IMR-90 (cell line): ENCODE measurements around the gene PPP1R12C. TPM values are rescaled to one million over a fixed set of nuclear protein-coding genes. Genes with fewer than 3 reads are reported as not detected.

Experiments used
- ATAC-seq: fragments of 200-7000 bp; cut with Tn5 transposase; 2 replicates; pipeline ENCODE4 v1.9.1; 2020; ENCODE audit warnings: low read depth, mild to moderate bottlenecking, moderate library complexity
- BruUV-seq: library from RNA; stranded (reverse); fragments of 400-500 nt; replicated peaks from 2 replicates; lab custom pipeline; 2021; lab: Mats Ljungman, UMichigan
- CTCF ChIA-PET: fragments of 300-600 bp; formaldehyde crosslinking; extraction: SDS; loops from one replicate; lab custom pipeline; 2021; ENCODE audit warnings: antibody characterized with exemption; lab: Yijun Ruan, JAX
- POLR2A ChIA-PET: fragments of 300-600 bp; sonication (Branson Sonifier 250); formaldehyde crosslinking; loops from one replicate; lab custom pipeline; 2022; ENCODE audit warnings: antibody characterized with exemption; ENCODE audit not compliant: unreplicated experiment; lab: Charles Lee
- DNase-seq: peaks from one replicate; pipeline ENCODE4 v3.0.0; 2013
- H2AFZ ChIP-seq: replicated peaks from 2 replicates; pipeline ENCODE3; 2013; ENCODE audit warnings: low read length, mild to moderate bottlenecking; ENCODE audit not compliant: poor library complexity
- H2AK5ac ChIP-seq: 2 replicates; pipeline ENCODE4 v1.6.1; 2013; ENCODE audit warnings: low read depth, low read length, inconsistent platforms
- H2AK9ac ChIP-seq: replicated peaks from 2 replicates; pipeline ENCODE3; 2013; ENCODE audit warnings: mild to moderate bottlenecking, low read depth, low read length, moderate library complexity; ENCODE audit not compliant: poor library complexity
- H2BK120ac ChIP-seq: 2 replicates; pipeline ENCODE4 v1.6.1; 2013; ENCODE audit warnings: low read depth, low read length, inconsistent platforms
- H2BK15ac ChIP-seq: 3 replicates; pipeline ENCODE4 v1.6.1; 2013; ENCODE audit warnings: low read depth, low read length, inconsistent platforms
- H2BK20ac ChIP-seq: 2 replicates; pipeline ENCODE4 v1.6.1; 2013; ENCODE audit warnings: low read depth, mild to moderate bottlenecking, inconsistent platforms, low read length, moderate library complexity
- H2BK5ac ChIP-seq: 2 replicates; pipeline ENCODE4 v1.6.1; 2013; ENCODE audit warnings: mild to moderate bottlenecking, low read depth, low read length, inconsistent platforms; ENCODE audit not compliant: poor library complexity, severe bottlenecking
- H3K14ac ChIP-seq: replicated peaks from 2 replicates; pipeline ENCODE4 v1.6.1; 2013; ENCODE audit warnings: low read depth, low read length, inconsistent platforms
- H3K18ac ChIP-seq: 2 replicates; pipeline ENCODE4 v1.6.1; 2013; ENCODE audit warnings: low read depth, low read length, control low read depth
- H3K23ac ChIP-seq: 2 replicates; pipeline ENCODE4 v1.6.1; 2013; ENCODE audit warnings: low read depth, low read length, inconsistent platforms
- H3K27ac ChIP-seq: 2 replicates; pipeline ENCODE4 v1.5.1; 2013; ENCODE audit warnings: mild to moderate bottlenecking, control low read depth, low read length; ENCODE audit not compliant: insufficient read depth
- H3K27me3 ChIP-seq: 2 replicates; pipeline ENCODE4 v1.6.1; 2013; ENCODE audit warnings: low read length; ENCODE audit not compliant: control insufficient read depth, insufficient read depth
- H3K36me3 ChIP-seq: 2 replicates; pipeline ENCODE4 v1.6.1; 2013; ENCODE audit warnings: low read length, mixed read lengths; ENCODE audit not compliant: control insufficient read depth, insufficient read depth
- H3K4ac ChIP-seq: 2 replicates; pipeline ENCODE4 v1.6.1; 2013; ENCODE audit warnings: low read depth, low read length, inconsistent platforms
- H3K4me1 ChIP-seq: 2 replicates; pipeline ENCODE4 v1.6.1; 2013; ENCODE audit warnings: low read length, mixed read lengths; ENCODE audit not compliant: control insufficient read depth, insufficient read depth
- H3K4me2 ChIP-seq: 2 replicates; pipeline ENCODE4 v1.6.1; 2013; ENCODE audit warnings: low read depth, mild to moderate bottlenecking, control low read depth, low read length, moderate library complexity
- H3K4me3 ChIP-seq: 2 replicates; pipeline ENCODE4 v1.5.1; 2013; ENCODE audit warnings: low read depth, mild to moderate bottlenecking, control low read depth, low read length, moderate library complexity; ENCODE audit not compliant: insufficient read depth
- H3K56ac ChIP-seq: 2 replicates; pipeline ENCODE4 v1.6.1; 2013; ENCODE audit warnings: low read length, inconsistent platforms; ENCODE audit not compliant: insufficient read depth; ENCODE audit errors: extremely low read depth
- H3K79me1 ChIP-seq, 2 experiments: 2 replicates each; pipeline ENCODE4 v1.6.1; 2013; ENCODE audit warnings: low read length in 2 of 2, inconsistent platforms in 1 of 2, low read depth in 1 of 2
- H3K9ac ChIP-seq: 2 replicates; pipeline ENCODE4 v1.6.1; 2013; ENCODE audit warnings: low read depth, low read length, control low read depth
- H3K9me1 ChIP-seq: 2 replicates; pipeline ENCODE4 v1.6.1; 2013; ENCODE audit warnings: low read length, inconsistent platforms; ENCODE audit not compliant: insufficient read depth
- H3K9me3 ChIP-seq: 2 replicates; pipeline ENCODE4 v1.6.1; 2013; ENCODE audit warnings: low read length; ENCODE audit not compliant: control insufficient read depth, insufficient read depth
- H4K20me1 ChIP-seq: 2 replicates; pipeline ENCODE4 v1.6.1; 2013; ENCODE audit warnings: low read length, inconsistent platforms; ENCODE audit not compliant: insufficient read depth
- H4K5ac ChIP-seq: 2 replicates; pipeline ENCODE4 v1.6.1; 2013; ENCODE audit warnings: mild to moderate bottlenecking, low read depth, low read length, control low read depth
- H4K8ac ChIP-seq, 2 experiments: 2 replicates each; pipeline ENCODE4 v1.6.1; 2013; ENCODE audit warnings: low read depth in 2 of 2, low read length in 2 of 2, control low read depth in 1 of 2, inconsistent platforms in 1 of 2
- H4K91ac ChIP-seq: 2 replicates; pipeline ENCODE4 v1.6.1; 2013; ENCODE audit warnings: low read depth, low read length, inconsistent platforms; ENCODE audit not compliant: insufficient read depth
- BHLHE40 ChIP-seq: fragments of 150-350 bp; IDR thresholded peaks from 2 replicates; pipeline ENCODE4 v1.6.1; 2016; ENCODE audit warnings: mild to moderate bottlenecking, low read depth, low read length
- MAZ ChIP-seq: IDR thresholded peaks from 2 replicates; pipeline ENCODE4 v1.6.1; 2012; ENCODE audit warnings: low read depth, mild to moderate bottlenecking, low read length, improper control_type of control experiment, moderate library complexity, borderline replicate concordance
- POLR2A ChIP-seq: IDR thresholded peaks from 2 replicates; pipeline ENCODE4 v1.6.1; 2012; ENCODE audit warnings: mild to moderate bottlenecking, low read depth, low read length
- RAD21 ChIP-seq: IDR thresholded peaks from 2 replicates; pipeline ENCODE4 v1.6.1; 2012; ENCODE audit warnings: low read length, improper control_type of control experiment
- SMC3 ChIP-seq: fragments of 150-350 bp; IDR thresholded peaks from 2 replicates; pipeline ENCODE4 v1.6.1; 2016; ENCODE audit warnings: low read depth, mild to moderate bottlenecking, antibody characterized with exemption, low read length, moderate library complexity
- WGBS, 2 experiments: methylation state at CpG; one replicate each; pipeline versions ENCODE4 v1.1.5 to v1.1.7; 2013; ENCODE audit warnings: missing lambda C conversion rate in 2 of 2; ENCODE audit not compliant: insufficient read length in 1 of 2; ENCODE audit errors: extremely low coverage in 2 of 2; 5-methylcytosine and 5-hydroxymethylcytosine counted together
- dilution Hi-C: fragments of 300-500 bp; cut with HindIII; formaldehyde crosslinking; loops from one replicate; pipeline ENCODE4 v1.14.3; 2018; ENCODE audit warnings: low sequenced_read_pairs; ENCODE audit not compliant: unreplicated experiment
- in situ Hi-C: fragments of 300-500 bp; cut with MboI; formaldehyde crosslinking; loops from 3 replicates; pipeline ENCODE4 v1.14.3; 2019; ENCODE audit warnings: low sequenced_read_pairs, inconsistent platforms, mixed read lengths
- intact Hi-C: fragments of 100-400 bp; cut with micrococcal nuclease; formaldehyde crosslinking; loops from 2 replicates; pipeline ENCODE4 v1.10.0; 2022
- polyA plus RNA-seq, 3 experiments: library from polyadenylated mRNA; depleted of rRNA; stranded (reverse); fragments of >200 nt; gene quantifications; 2 replicates each; pipeline ENCODE4 v1.2.3, GENCODE V29; 2012; ENCODE audit warnings: low replicate concordance in 1 of 3
- total RNA-seq: library from RNA; depleted of rRNA; stranded (reverse); fragments of >200 nt; gene quantifications from 2 replicates; pipeline ENCODE4 v1.2.3, GENCODE V29; 2012
- TF ChIP-seq, protein P1 (sequence below): conservative IDR thresholded peaks from 2 replicates; pipeline ENCODE4 v1.5.1; 2012; ENCODE audit warnings: mild to moderate bottlenecking, low read depth, low read length, improper control_type of control experiment

Gene PPP1R12C
- total and polyA plus RNA-seq, 2 of the 4 experiments (the other 2 are of a cell fraction) = 21.5 to 81.4 TPM

GRCh38 chr19:55088543-55089341 is 28.7 kb downstream of the PPP1R12C start:
- Histone ChIP-seq H3K9me1 (no peaks in the 10 kb centered on the region; the same call in 1 of the 2 replicates), H4K20me1 (peaks cover 38% of the 10 kb centered on the region), H3K79me1 (peaks cover 0 to 12% of the 10 kb centered on the region in 2 experiments; a peak in 2 of 4 replicates), H3K36me3 (peaks cover 21% of the 10 kb centered on the region; the same call in 1 of the 2 replicates), H4K91ac (no peak overlapping the region), H2AK9ac (peak overlapping the region; percentile 44), H3K18ac (no peak overlapping the region), H3K56ac (no peak overlapping the region), H3K4me3 (no peak overlapping the region), H2AFZ (peak overlapping the region; percentile 23), H4K5ac (no peak overlapping the region), H3K4me2 (no peak overlapping the region), H3K27ac (no peak overlapping the region), H2BK20ac (no peak overlapping the region), H2BK15ac (no peak overlapping the region), H3K23ac (no peak overlapping the region), H3K4ac (no peak overlapping the region), H4K8ac (no peak overlapping the region), H2BK5ac (no peak overlapping the region), H3K14ac (no peak overlapping the region), H2AK5ac (no peak overlapping the region), H3K4me1 (peaks cover 6% of the 10 kb centered on the region; the same call in 1 of the 2 replicates), H3K9me3 (no peaks in the 10 kb centered on the region), H3K9ac (no peak overlapping the region), H2BK120ac (no peak overlapping the region), H3K27me3 (peaks cover 20% of the 10 kb centered on the region)
- peak; percentile 38 for ATAC-seq
- intact Hi-C loops = loop anchor here (1.0 to 10.0 kb wide), 2 partner anchors 330 to 624 kb away; partner anchors contain the start of gene LENG9
- dilution Hi-C loops = no loop called here
- ChIA-PET POLR2A (no interaction called here), CTCF (interaction anchor here (1.0 to 1.1 kb wide), 2 partner anchors 9 to 25 kb away, joined by 3 read pairs; no protein-coding TSS in a partner anchor)
- 86% methylated on average over 1 of the region's 18 CpGs; no CpG with 5 or more reads in 1 of the 2 experiments for WGBS, 2 experiments
- BruUV-seq = no TSS peak
- in situ Hi-C loops = no loop called here
- peak; percentile 43 for DNase-seq
- TF ChIP-seq RAD21 (peak; percentile 25), POLR2A (no peak), SMC3 (peak; percentile 46), BHLHE40 (no peak), MAZ (peak; percentile 51; the same call in 1 of the 2 replicates)
- TF ChIP-seq, protein P1, sequence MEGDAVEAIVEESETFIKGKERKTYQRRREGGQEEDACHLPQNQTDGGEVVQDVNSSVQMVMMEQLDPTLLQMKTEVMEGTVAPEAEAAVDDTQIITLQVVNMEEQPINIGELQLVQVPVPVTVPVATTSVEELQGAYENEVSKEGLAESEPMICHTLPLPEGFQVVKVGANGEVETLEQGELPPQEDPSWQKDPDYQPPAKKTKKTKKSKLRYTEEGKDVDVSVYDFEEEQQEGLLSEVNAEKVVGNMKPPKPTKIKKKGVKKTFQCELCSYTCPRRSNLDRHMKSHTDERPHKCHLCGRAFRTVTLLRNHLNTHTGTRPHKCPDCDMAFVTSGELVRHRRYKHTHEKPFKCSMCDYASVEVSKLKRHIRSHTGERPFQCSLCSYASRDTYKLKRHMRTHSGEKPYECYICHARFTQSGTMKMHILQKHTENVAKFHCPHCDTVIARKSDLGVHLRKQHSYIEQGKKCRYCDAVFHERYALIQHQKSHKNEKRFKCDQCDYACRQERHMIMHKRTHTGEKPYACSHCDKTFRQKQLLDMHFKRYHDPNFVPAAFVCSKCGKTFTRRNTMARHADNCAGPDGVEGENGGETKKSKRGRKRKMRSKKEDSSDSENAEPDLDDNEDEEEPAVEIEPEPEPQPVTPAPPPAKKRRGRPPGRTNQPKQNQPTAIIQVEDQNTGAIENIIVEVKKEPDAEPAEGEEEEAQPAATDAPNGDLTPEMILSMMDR = peak; percentile 51
